Glomerular visceral epithelial cell (primary cell): ENCODE data around the gene NCBP2L.
"Not testable (repeated sequence)": the region's sequence is repeated elsewhere in the genome, so short reads cannot be mapped to it uniquely, and the experiment has no call there.

ENCODE experiments used
- DNase-seq: peaks from one replicate; pipeline ENCODE4 v3.0.0-alpha.2; 2016; ENCODE audit errors: extremely low spot score

The NCBP2L gene

DNA sequence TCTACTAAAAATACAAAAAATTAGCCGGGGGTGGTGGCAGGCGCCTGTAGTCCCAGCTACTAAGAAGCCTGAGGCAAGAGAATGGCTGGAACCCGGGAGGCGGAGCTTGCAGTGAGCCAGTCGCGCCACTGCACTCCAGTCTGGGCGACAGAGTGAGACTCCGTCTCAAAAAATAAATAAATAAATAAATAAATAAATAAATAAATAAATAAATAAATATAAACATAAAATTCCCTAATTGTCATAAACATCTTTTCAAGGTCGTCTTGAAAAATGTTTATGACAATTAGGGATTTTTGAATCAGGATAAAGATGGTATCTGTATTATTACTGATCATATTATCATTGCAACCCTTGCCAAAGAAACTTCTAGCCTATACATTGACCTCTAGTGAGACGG is 32.5 kb downstream of the NCBP2L start:
- not testable (repeated sequence) for DNase-seq

DNA sequence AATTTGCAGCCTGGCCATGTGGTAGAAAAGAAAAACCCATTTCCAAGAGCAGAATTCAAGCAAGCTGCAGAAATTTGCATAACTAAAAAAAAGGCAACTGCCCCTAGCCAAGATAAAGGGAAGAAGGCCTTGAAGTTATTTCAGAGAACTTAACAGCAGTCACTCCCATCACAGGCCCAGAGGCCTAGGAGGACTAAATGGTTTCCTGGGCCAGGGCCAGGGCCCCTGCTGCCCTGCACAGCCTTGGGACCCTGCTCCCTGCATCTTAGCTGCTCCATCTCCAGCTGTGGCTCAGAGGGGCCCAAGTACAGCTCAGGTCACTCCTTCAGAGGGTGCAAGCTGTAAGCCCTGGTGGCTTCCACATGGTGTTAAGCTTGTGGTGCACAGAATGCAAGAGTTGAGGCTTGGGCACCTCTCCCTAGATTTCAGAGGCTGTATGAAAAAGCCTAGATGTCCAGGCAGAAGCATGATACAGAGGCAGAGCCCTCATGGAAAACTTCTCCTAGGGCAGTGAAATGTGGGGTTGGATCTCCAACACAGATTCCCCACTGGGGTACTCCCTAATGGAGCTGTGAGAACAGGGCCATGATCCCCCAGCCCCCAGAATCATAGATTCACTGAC is 41.5 kb downstream of the NCBP2L start:
- DNase-seq = no peak

DNA sequence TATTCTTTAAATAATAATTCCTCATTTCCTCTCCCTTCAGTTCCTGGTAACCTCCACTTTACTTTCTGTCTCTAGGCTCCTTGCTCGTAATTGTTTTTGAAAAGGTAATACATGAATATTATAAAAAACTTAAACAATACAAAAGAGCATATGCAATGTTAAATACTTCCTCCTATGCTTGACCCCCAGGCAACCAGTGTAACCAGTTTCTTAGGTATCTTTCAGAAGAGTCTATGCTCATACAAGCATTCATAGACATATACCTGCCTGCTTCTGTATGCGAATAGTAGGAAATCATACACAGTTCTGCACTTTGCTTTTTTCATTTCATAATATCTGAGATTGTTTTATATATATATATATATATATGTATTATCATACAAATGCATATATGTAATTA is 45.5 kb downstream of the NCBP2L start:
- no peak for DNase-seq

DNA sequence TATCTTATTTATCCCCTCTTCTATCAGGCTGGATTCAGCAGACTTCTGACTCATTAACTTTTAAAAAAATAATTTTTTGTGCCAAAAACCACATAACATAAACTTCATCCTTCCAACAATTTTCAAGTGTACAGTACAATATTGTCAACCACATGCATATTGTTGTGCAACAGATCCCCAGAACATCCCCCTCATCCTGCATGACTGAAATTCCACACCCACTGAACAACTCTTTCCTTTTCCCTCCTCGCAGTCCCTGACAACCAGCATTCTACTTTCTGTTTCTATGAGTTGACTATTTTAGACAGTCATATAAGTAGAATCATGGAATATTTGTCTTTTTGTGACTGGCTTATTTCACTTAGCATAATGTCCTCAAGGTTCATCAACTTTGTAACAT is 45.9 kb downstream of the NCBP2L start:
- DNase-seq = peak; percentile 27

DNA sequence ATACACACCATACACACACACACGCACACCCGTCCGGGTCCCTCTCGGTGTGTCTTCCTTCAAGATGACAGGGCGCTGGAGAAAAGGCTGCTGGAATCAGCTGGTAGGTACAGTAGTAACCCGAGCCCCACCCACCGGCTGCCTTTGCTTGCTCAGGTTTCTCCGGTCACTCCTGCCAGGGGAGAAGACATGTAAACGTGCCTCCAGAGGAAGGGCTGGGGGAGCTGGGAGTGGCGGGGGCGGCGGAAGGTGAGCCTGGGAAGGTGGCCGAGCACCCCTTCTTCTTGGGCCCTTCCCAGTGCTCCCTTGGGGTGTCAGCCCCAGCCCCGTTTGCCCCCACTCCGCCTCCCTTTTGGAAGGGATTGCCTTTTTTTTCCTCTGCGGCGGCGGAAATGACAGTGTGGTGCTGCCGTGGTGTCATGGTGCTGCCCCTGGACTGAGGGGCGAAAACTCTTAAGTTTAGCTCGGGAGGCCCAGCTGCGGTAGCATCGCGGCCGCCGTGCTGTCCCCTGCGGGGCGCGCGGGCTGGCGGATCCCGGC is 48.2 kb downstream of the NCBP2L start, which contains the start of gene MID2:
Gene MID2, plus strand, starts transcription at position 169 of the 540 bp plus-strand sequence. CDS start 561 bp downstream, outside the sequence.
- DNase-seq = peak; percentile 56

DNA sequence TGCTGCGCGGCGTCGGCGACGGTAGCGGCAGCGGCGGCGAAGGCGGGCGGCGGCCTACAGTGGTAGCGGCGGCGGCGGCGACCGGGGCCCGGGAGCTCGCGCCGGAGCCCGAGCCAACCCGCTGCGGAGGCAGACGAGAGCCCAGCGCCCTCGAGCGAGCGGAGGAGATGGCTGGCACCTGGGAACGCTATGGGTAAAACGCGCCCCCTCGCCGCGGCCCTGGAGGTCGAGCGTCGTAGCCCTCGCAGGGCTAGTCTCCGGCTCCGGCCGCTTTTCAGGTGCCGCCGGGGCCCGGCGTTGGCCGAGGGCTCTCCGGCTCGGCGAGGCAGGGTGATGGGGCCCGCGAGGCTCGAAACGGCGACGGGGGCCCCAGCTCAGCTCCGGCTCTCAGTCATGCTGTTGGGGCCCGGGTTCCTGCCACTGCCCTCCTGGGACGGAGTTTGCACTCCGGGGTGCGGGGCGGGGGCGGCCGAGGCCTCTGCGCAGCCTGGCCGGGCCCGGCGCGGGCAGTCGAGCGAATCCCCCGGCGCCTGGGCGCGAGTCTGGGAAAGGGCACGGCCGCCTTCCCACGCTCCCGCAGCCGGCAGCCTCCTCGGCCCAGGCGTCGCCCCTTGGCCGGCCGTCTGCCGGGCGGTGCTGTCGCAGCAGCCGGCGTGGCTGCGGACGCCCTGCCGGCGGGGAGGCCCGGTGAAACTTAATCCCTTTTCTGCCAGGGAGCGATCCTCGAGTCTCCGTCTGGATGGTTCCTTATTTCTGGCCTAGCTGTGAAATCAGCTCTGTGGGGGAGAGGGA is 48.9 kb downstream of the NCBP2L start:
- DNase-seq = peak; percentile 44

DNA sequence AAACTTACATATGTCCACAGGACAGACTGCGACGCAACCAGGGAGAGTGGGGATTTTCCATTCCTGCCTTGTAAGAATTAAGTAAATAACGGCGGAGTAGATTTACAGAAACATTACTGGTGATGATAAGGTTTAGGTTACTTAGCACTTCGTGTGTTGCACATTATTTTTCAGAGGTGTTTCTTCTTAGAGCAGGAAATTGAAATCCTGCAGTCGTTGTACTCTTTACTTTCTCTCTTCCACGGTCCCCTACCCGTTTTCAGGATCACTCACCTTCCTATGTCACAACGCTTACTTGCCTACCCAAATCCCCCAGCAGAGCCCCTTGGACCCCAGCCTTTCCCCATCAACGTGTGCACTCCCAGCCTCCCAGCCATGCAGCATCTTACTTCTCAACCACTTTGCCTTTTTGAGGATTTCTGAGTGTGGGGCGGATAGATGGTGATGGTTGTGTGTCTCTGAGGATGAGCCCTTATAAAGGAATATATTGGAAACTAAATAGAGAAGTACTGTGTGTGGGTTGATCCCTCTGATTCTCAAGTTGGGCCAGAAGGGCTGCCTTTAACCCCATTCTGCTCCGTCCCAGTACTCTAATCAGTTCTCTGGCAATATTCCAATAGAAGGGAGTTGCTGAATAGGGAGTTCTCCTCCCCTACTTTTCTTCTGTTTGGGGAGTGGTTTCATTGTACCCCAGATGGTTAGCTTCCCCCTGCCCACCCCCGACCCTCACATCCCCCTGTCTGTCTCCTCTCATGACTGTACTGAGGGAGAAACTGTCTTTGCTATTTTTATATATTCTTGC is 49.7 kb downstream of the NCBP2L start:
- DNase-seq = no peak

DNA sequence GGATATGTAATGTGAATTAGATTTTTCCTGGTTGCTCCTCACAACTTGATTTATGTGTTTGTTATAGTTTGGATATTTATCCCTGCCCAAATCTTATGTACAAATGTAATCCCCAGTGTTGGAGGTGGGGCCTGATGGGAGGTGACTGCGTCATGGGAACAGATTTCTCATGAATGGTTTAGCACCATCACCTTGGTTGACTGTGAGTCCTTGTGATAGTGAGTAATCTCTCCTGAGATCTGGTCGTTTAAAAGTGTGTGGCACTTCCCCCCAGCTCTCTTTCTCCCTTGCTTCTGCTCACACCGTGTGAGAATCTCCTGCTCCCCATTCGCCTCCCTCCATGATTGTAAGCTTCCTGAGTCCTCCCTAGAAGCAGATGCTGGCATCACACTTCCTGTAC is 50.3 kb downstream of the NCBP2L start:
- no peak for DNase-seq

DNA sequence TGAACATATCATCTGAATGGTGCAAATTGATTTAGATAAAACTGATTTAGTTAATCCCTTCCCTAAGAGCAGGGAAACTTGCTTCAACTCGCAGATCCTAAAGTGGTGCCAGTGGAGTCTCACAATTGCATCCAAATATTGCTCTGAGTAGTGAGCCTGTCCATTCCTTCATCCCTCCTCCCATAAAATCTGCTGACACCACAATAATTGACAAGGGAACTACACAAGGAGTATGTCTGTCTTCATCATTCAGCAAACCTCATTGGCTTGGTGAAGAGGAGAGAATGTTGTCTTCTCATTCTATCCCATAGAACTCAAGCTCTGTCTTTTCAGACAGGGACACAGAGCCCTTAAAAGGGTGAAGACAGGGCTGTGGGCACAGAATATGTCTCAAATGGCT is 52.3 kb downstream of the NCBP2L start:
- no peak for DNase-seq

DNA sequence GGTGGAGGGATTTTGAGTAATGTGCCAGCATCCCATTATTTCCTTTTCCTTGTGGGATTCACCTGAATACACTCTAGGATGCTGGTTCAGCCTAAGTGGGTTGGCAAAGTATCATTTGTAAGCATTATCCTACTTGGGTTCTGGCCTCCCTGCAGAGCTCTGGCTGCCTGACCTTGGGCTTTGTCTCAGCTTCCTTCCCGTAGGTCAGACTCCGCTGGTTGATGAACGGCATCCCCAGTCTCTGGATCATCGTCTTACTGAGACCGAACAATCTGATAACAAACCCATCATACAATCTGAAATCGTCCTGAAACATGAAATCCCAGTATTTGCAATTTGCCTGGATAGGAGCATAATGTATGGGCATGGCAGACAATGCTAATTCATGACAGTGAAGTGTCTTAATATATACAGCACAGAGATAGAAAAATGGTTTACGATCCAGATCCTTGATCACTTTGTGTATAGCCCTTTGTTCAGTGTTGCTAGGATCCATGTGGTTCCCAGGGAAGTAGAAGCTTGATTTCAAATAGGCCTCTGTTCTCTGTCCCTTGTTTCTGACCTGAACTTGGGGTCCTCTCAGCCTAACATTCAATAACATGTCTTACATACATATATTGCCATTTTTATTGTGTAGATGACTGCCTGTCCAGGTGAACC is 53.7 kb downstream of the NCBP2L start:
- DNase-seq = no peak

DNA sequence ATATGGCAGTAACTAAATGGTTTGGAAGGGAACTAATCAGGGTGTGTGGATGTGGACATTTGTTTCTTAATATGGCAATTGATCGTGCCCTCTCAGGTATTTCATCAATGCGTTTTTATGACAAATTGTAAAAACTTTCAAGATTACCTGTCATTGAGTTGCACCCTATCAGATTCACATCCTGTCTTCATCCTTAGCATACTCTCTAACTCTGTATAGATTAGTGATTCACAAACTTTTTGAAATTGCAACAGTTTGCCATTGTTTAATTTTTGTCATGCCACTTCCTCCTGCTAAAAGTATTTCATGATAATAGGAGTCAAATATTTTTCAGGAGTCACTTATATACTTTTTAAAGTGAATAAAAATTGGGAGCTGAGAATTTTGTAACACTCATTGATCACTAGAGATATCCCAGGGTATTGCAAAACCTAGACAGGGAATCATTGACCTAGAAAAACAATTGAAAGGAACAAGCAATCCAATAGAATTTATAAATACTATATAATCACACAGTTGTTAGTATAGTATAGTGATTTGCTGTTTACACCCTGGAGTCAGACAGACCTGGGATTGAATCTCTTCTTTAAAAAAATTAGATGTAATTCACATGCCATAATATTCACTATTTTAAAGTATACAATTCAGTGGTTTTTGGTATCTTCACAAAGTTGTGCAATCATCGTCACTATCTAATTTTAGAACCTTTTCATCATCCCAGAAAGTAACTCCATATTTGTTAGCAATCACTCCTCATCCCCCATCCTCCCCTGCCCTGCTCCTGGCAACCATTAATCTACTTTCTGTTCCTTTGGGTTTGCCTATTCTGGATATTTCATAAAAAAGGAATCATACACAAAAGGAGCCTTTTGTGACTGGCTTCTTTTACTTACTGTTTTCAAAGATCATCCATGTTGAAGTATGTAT is 57.0 kb downstream of the NCBP2L start:
- no peak for DNase-seq

DNA sequence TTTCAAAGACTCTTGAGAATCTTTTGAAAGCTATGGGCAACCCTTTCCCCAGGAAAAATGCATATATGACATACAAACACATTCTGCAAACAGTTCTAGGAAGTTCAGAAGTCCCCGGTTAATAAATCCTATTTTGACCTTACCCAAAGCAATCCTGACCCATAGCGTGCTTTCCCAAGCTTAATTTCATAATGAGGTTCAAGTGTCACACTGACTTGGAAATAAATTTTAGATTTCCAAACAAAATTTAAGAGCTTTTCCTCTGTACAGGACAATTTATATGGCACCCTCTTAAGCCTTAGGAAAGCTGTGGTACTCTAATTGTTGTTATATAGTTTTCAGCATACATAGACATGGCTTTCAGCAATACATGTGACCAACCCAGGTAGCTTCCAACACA is 59.4 kb downstream of the NCBP2L start:
- no peak for DNase-seq

DNA sequence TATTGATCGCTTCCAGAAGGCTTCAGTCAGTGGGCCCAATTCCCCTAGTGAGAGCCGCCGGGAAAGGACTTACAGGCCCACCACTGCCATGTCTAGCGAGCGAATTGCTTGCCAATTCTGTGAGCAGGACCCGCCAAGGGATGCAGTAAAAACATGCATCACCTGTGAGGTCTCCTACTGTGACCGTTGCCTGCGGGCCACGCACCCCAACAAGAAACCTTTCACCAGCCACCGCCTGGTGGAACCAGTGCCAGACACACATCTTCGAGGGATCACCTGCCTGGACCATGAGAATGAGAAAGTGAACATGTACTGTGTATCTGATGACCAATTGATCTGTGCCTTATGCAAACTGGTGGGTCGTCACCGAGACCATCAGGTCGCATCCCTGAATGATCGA is 63.4 kb downstream of the NCBP2L start:
- DNase-seq = no peak

DNA sequence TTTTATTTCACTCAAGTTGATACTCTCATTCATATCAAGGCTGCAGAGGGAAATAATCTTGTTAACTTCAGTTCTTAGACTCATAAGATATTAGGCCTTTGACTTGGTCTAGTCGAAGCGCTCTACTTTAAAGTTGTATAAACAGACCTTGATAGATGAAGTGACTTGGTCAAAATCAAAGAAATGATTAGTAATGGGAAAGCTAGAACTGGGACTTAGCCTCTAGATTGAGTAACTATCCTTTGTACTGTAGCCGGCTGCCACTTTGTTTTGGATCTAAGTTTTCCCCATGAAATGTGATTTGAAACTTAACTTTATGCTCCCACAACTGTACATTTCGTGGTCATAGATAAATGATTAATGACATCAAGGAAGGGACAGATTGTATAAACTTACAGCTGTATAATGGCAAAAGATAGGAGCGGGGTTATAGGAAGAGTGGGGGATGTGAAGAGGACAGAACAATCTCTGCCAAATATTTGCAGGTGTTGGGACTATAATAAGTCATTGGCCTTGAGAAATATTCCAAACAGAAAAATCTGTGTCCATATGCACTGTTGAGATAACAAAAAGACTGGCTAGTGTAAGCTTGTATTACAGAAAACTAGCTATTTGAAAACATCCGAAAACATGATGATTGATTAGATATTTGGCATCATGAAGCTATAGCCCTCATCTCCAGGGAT is 65.3 kb downstream of the NCBP2L start:
- no peak for DNase-seq
